ENCODE measurements around the gene KSR1. TPM values are rescaled to one million over a fixed set of nuclear protein-coding genes. Genes with fewer than 3 reads are reported as not detected.
A peak's percentile ranks its signal among the peaks of the same experiment; 100 is the strongest.

The KSR1 gene
- total and polyA plus RNA-seq, 2 experiments from 2014 or later, result 7.8 to 53.2 TPM

DNA sequence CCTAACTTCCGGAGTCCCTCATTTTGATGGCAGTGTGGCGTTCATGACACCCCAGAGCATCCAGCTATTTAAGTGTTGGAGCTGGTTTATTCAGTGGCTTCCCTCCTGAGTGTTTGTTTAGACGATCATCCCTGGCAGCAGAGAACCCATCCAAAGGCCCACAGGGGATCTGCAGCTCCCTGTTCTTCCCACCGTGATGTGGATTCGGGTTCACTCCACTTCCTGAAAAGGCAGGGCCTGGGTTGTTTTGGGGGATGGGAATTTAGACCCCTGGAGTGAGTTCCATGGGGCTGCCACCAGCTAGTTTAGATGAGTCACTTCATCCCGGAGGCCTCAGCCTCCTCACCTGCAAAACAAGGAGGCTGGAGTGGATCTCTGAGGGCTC lies 2.3 kb downstream of the KSR1 start:
- TF ChIP-seq ZNF331 (CRISPR knock-in tag; IDR thresholded peaks at IDR 0.05; ENCODE audit: low read depth) (no peak), NANOG (IDR thresholded peaks at IDR 0.05; ENCODE audit: borderline replicate concordance) (no peak), EZH2 (IDR thresholded peaks at IDR 0.05; ENCODE audit: low read depth, unreplicated experiment) (no peak), STAT1 (IDR thresholded peaks at IDR 0.05; ENCODE audit: unreplicated experiment) (no peak), POLR2AphosphoS5 (IDR thresholded peaks at IDR 0.05; ENCODE audit: low read depth) (no peak), EZH2phosphoT487 (IDR thresholded peaks at IDR 0.05; ENCODE audit: unreplicated experiment) (no peak), CREB1 (CRISPR knock-in tag; IDR thresholded peaks at IDR 0.05; ENCODE audit: low read depth) (no peak), JUNB (IDR thresholded peaks at IDR 0.05; ENCODE audit: unreplicated experiment) (no peak), ZNF114 (CRISPR knock-in tag; IDR thresholded peaks at IDR 0.05) (no peak)
- TF ChIP-seq, protein P1, sequence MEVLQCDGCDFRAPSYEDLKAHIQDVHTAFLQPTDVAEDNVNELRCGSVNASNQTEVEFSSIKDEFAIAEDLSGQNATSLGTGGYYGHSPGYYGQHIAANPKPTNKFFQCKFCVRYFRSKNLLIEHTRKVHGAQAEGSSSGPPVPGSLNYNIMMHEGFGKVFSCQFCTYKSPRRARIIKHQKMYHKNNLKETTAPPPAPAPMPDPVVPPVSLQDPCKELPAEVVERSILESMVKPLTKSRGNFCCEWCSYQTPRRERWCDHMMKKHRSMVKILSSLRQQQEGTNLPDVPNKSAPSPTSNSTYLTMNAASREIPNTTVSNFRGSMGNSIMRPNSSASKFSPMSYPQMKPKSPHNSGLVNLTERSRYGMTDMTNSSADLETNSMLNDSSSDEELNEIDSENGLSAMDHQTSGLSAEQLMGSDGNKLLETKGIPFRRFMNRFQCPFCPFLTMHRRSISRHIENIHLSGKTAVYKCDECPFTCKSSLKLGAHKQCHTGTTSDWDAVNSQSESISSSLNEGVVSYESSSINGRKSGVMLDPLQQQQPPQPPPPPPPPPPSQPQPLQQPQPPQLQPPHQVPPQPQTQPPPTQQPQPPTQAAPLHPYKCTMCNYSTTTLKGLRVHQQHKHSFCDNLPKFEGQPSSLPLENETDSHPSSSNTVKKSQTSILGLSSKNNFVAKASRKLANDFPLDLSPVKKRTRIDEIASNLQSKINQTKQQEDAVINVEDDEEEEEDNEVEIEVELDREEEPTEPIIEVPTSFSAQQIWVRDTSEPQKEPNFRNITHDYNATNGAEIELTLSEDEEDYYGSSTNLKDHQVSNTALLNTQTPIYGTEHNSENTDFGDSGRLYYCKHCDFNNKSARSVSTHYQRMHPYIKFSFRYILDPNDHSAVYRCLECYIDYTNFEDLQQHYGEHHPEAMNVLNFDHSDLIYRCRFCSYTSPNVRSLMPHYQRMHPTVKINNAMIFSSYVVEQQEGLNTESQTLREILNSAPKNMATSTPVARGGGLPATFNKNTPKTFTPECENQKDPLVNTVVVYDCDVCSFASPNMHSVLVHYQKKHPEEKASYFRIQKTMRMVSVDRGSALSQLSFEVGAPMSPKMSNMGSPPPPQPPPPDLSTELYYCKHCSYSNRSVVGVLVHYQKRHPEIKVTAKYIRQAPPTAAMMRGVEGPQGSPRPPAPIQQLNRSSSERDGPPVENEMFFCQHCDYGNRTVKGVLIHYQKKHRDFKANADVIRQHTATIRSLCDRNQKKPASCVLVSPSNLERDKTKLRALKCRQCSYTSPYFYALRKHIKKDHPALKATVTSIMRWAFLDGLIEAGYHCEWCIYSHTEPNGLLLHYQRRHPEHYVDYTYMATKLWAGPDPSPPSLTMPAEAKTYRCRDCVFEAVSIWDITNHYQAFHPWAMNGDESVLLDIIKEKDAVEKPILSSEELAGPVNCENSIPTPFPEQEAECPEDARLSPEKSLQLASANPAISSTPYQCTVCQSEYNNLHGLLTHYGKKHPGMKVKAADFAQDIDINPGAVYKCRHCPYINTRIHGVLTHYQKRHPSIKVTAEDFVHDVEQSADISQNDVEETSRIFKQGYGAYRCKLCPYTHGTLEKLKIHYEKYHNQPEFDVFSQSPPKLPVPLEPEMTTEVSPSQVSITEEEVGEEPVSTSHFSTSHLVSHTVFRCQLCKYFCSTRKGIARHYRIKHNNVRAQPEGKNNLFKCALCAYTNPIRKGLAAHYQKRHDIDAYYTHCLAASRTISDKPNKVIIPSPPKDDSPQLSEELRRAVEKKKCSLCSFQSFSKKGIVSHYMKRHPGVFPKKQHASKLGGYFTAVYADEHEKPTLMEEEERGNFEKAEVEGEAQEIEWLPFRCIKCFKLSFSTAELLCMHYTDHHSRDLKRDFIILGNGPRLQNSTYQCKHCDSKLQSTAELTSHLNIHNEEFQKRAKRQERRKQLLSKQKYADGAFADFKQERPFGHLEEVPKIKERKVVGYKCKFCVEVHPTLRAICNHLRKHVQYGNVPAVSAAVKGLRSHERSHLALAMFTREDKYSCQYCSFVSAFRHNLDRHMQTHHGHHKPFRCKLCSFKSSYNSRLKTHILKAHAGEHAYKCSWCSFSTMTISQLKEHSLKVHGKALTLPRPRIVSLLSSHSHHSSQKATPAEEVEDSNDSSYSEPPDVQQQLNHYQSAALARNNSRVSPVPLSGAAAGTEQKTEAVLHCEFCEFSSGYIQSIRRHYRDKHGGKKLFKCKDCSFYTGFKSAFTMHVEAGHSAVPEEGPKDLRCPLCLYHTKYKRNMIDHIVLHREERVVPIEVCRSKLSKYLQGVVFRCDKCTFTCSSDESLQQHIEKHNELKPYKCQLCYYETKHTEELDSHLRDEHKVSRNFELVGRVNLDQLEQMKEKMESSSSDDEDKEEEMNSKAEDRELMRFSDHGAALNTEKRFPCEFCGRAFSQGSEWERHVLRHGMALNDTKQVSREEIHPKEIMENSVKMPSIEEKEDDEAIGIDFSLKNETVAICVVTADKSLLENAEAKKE (CRISPR knock-in tag; IDR thresholded peaks at IDR 0.05), result no peak
- TF ChIP-seq, protein P2, sequence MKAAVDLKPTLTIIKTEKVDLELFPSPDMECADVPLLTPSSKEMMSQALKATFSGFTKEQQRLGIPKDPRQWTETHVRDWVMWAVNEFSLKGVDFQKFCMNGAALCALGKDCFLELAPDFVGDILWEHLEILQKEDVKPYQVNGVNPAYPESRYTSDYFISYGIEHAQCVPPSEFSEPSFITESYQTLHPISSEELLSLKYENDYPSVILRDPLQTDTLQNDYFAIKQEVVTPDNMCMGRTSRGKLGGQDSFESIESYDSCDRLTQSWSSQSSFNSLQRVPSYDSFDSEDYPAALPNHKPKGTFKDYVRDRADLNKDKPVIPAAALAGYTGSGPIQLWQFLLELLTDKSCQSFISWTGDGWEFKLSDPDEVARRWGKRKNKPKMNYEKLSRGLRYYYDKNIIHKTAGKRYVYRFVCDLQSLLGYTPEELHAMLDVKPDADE (IDR thresholded peaks at IDR 0.05), result no peak
- TF ChIP-seq, protein P3, sequence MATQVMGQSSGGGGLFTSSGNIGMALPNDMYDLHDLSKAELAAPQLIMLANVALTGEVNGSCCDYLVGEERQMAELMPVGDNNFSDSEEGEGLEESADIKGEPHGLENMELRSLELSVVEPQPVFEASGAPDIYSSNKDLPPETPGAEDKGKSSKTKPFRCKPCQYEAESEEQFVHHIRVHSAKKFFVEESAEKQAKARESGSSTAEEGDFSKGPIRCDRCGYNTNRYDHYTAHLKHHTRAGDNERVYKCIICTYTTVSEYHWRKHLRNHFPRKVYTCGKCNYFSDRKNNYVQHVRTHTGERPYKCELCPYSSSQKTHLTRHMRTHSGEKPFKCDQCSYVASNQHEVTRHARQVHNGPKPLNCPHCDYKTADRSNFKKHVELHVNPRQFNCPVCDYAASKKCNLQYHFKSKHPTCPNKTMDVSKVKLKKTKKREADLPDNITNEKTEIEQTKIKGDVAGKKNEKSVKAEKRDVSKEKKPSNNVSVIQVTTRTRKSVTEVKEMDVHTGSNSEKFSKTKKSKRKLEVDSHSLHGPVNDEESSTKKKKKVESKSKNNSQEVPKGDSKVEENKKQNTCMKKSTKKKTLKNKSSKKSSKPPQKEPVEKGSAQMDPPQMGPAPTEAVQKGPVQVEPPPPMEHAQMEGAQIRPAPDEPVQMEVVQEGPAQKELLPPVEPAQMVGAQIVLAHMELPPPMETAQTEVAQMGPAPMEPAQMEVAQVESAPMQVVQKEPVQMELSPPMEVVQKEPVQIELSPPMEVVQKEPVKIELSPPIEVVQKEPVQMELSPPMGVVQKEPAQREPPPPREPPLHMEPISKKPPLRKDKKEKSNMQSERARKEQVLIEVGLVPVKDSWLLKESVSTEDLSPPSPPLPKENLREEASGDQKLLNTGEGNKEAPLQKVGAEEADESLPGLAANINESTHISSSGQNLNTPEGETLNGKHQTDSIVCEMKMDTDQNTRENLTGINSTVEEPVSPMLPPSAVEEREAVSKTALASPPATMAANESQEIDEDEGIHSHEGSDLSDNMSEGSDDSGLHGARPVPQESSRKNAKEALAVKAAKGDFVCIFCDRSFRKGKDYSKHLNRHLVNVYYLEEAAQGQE (IDR thresholded peaks at IDR 0.05; ENCODE audit: unreplicated experiment), result no peak
- TF ChIP-seq, protein P4, sequence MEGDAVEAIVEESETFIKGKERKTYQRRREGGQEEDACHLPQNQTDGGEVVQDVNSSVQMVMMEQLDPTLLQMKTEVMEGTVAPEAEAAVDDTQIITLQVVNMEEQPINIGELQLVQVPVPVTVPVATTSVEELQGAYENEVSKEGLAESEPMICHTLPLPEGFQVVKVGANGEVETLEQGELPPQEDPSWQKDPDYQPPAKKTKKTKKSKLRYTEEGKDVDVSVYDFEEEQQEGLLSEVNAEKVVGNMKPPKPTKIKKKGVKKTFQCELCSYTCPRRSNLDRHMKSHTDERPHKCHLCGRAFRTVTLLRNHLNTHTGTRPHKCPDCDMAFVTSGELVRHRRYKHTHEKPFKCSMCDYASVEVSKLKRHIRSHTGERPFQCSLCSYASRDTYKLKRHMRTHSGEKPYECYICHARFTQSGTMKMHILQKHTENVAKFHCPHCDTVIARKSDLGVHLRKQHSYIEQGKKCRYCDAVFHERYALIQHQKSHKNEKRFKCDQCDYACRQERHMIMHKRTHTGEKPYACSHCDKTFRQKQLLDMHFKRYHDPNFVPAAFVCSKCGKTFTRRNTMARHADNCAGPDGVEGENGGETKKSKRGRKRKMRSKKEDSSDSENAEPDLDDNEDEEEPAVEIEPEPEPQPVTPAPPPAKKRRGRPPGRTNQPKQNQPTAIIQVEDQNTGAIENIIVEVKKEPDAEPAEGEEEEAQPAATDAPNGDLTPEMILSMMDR (conservative IDR thresholded peaks at IDR 0.05; ENCODE audit: low read depth in 2 of 2), result no peak
- no peaks in the 10 kb centered on the region for H3K36me3 ChIP-seq (ENCODE audit: insufficient read depth)
- ATAC-seq (no peak; the same call in 2 of the 3 replicates), DNase-seq (ENCODE audit: low spot score) (peak; percentile 59)
- Mint-ChIP-seq H3K36me3 (ENCODE audit: low read depth) (peaks cover 4% of the 10 kb centered on the region; the same call in 1 of the 3 replicates), H3K27ac (no peak overlapping the region), H3K4me3 (peak overlapping the region; percentile 91), H3K9me3 (no peaks in the 10 kb centered on the region), H3K4me1 (peaks cover 52% of the 10 kb centered on the region), H3K27me3 (ENCODE audit: insufficient read depth, low read depth, poor library complexity) (peaks cover 12% of the 10 kb centered on the region)
- H2AFZ ChIP-seq, result no peak overlapping the region
- H3K27ac ChIP-seq (ENCODE audit: low read depth), result 0 out of 2 replicates have a peak overlapping the region, but pooled peaks have one; percentile 18
- peaks cover 55% of the 10 kb centered on the region for H3K4me1 ChIP-seq (ENCODE audit: insufficient read depth)
- H3K79me2 ChIP-seq (replicated peaks; ENCODE audit: insufficient read depth), result peaks cover 67% of the 10 kb centered on the region
- H3F3A ChIP-seq (replicated peaks; ENCODE audit: low read depth), result peaks cover 8% of the 10 kb centered on the region; the same call in 1 of the 2 replicates
- H3K4me3 ChIP-seq, result peak overlapping the region; percentile 96
- no peaks in the 10 kb centered on the region for H3K9me2 ChIP-seq (ENCODE audit: insufficient read depth)
- peak overlapping the region; percentile 100 for H3K4me2 ChIP-seq
- H3K27me3 ChIP-seq (ENCODE audit: insufficient read depth), result peaks cover 12% of the 10 kb centered on the region
- H4K20me1 ChIP-seq (replicated peaks; ENCODE audit: insufficient read depth), result peaks cover 18% of the 10 kb centered on the region
